ENCODE results near the gene CNNM2.

Gene CNNM2

DNA sequence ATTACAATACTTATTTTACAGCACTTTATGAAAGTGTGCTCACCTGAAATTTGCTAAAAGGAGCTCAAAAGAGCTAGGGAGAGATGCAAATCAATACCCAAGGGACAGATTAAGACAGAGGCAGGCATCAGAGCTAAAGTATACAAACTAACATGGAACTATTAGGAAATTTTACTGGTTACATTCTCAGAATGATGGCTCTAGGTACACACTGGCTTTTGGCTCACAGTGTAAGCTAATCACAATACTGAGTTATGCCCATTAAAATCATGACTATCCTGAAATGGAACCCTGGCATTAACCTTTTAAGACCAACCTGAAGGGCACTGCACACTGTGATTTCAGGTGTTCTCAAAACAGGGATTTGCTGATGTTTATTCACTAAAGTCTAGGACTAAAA, 176.9 kb downstream of the CNNM2 start:
- no peak overlapping the region for H3K27ac ChIP-seq
- TF ChIP-seq, protein P1, sequence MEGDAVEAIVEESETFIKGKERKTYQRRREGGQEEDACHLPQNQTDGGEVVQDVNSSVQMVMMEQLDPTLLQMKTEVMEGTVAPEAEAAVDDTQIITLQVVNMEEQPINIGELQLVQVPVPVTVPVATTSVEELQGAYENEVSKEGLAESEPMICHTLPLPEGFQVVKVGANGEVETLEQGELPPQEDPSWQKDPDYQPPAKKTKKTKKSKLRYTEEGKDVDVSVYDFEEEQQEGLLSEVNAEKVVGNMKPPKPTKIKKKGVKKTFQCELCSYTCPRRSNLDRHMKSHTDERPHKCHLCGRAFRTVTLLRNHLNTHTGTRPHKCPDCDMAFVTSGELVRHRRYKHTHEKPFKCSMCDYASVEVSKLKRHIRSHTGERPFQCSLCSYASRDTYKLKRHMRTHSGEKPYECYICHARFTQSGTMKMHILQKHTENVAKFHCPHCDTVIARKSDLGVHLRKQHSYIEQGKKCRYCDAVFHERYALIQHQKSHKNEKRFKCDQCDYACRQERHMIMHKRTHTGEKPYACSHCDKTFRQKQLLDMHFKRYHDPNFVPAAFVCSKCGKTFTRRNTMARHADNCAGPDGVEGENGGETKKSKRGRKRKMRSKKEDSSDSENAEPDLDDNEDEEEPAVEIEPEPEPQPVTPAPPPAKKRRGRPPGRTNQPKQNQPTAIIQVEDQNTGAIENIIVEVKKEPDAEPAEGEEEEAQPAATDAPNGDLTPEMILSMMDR (conservative IDR thresholded peaks at IDR 0.05) = no peak
- no peak for TF ChIP-seq ZFX (IDR thresholded peaks at IDR 0.05)

DNA sequence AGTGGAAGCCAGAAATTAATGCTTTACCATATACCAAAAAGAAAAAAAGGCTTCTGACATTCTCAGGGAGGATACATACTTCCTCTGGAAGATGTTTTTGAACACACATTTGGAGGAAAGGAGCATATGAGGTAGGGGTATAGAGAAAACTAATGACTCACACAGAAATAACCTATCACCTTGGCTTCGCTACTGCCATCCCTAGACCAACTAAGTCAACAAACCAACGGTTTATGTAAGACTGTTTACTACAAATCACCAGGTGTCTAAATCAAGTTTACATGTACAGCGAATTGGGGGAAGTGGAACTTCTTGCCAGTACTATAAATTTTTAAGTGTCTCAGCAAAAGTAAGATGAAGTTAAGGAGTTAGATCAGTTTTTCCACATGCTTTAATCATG, 178.0 kb downstream of the CNNM2 start:
- no peak for TF ChIP-seq ZFX (IDR thresholded peaks at IDR 0.05)
- TF ChIP-seq, protein P1 (conservative IDR thresholded peaks at IDR 0.05) = no peak
- no peak overlapping the region for H3K27ac ChIP-seq

DNA sequence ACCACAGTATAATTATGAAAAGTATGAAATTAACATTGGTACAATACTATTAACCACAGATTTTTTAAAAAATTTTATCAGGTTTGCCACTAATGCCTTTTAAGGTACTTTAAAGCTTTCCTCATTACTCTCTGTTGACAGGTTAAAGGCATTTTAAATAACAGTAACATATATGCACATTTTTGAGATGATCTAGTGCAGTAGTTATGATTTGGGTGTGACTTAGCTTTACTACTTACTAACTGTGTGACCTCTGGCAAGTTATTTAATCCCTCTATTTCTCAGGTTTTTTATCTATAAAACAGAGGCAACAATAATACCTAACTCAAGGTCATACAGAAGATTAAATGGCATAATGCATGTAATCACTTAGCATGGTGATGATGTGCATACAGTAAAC, 180.1 kb downstream of the CNNM2 start:
- TF ChIP-seq, protein P1 (conservative IDR thresholded peaks at IDR 0.05) = no peak
- TF ChIP-seq ZFX (IDR thresholded peaks at IDR 0.05) = no peak
- H3K27ac ChIP-seq = no peak overlapping the region

DNA sequence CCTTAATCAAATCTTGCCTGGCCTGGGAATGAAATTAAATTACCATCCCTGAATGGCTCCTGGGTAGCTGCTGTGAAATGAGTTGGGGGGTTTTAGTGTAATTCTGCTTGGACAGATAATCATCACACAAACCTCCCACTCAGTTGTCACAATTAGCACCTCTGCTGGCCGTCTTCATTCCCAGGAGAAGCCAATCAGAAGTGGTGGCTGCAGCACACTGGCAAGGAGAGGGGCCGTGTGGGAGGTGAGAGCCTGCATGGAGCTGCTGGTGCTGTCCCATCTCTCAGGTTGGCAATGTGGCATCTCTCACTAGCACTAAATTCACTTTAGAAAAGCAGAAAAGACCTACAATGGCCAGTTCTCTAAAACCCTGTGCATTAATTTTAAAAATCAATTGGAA, 182.5 kb downstream of the CNNM2 start:
- TF ChIP-seq ZFX (IDR thresholded peaks at IDR 0.05) = no peak
- TF ChIP-seq, protein P1 (conservative IDR thresholded peaks at IDR 0.05) = no peak

DNA sequence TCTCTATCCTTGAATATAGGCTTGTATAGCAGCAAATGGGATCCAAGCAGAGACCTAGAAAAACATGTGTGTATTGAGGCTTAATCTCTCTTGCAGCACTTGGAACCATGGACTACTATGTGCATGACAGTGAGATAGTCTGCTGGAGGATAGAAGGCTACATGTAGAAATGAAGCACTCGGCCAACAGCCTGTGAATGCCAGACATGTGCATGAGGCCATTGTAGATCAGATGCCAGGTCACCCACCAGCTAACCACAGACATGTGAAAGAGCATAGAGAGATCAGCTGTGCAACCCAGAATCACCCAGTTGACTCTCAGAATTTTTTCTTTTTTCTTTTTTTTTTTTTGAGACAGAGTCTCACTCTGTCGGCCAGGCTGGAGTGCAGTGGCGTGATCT, 184.1 kb downstream of the CNNM2 start:
- H3K27ac ChIP-seq = no peak overlapping the region
- TF ChIP-seq ZFX (IDR thresholded peaks at IDR 0.05) = no peak
- TF ChIP-seq, protein P1 (conservative IDR thresholded peaks at IDR 0.05) = no peak

More for the DNA sequence above, 182.5 kb downstream of the CNNM2 start:
- H3K27ac ChIP-seq = no peak overlapping the region

DNA sequence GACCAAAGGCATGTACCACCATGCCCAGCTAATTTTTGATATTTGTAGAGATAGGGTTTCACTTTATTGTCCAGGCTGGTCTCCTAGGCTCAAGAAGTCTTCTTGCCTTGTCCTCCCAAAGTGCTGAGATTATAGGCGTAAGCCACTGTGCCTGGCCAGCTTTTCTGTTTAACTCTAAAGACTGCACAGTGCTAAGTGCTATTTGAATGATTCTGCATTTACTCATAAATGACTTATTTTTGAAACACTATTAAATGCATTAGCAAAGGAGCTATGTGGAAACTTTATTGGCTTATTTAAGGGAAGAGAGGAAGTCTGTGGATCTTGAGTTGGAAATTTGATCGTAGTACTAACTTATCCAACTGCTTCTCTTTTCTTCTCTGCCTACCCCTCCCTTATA, 185.9 kb downstream of the CNNM2 start:
- H3K27ac ChIP-seq = no peak overlapping the region
- TF ChIP-seq ZFX (IDR thresholded peaks at IDR 0.05) = no peak
- TF ChIP-seq, protein P1 (conservative IDR thresholded peaks at IDR 0.05) = no peak

DNA sequence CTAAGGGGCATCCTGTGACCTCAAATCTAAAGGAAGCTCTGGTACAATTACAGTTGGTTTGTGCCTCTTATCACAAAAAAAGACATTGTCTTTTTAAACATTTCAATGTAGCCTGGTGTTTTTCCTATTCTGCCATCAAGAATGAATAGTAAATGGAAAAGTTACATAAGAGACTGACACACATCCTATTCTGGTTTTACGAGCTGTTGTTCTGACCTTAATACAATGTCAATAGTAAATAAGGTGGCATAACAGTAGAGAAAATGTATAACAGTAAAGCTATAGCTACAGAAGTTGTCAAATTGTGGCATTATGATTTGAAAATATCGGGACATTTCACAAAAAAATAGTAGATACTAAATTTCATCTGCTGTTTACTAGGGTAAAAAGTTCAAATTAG, 186.6 kb downstream of the CNNM2 start:
- TF ChIP-seq, protein P1 (conservative IDR thresholded peaks at IDR 0.05) = no peak
- no peak for TF ChIP-seq ZFX (IDR thresholded peaks at IDR 0.05)
- H3K27ac ChIP-seq = no peak overlapping the region
